Measurements from ENCODE around the gene EFTUD2. TPM values are rescaled to one million over a fixed set of nuclear protein-coding genes. Genes with fewer than 3 reads are reported as not detected.
A peak's percentile ranks its signal among the peaks of the same experiment; 100 is the strongest.

The EFTUD2 gene
- total RNA-seq, 2 experiments from 2014 or later: 109 to 112 TPM

DNA sequence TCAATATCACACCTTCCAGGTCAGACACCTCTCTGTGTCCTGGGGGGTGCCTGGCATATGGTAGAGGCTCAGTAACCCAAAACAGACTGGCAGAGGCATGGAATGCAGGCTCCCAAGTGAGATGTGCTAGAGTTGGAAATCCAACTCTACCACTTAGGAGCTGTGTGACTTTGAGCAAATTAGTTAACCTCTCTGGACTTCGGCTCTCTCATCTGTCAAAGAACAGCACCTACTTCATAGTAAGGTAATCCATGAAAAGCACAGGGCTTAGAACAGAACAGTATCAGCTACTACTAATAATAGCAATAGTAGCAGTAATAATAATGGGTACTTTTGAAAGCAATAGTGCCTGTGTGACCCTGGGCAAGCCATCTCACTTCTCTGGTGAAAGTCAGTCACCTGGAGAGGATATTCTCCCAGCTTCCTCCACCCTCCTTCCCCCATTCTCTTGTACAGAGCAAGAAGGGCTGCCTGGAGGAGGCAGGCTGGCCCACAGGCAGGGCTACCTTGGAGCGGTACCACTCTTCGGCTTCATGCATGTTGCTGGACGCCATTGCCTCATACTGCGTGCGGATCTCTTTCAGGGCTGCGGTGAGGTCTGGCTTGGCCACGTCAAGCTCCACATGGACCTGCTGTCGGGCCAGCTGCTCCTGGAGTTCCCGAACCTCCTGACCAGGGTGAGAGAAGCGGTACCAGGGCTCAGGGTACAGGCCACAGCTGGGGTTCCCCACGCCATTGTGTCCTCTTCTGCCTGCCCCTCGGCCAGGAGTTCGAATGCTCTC lies 13.7 kb upstream of the EFTUD2 start:
- Mint-ChIP-seq H3K36me3 (no peaks in the 10 kb centered on the region), H3K9me3 (no peaks in the 10 kb centered on the region), H3K4me1 (peaks cover 9% of the 10 kb centered on the region), H3K27ac (no peak overlapping the region), H3K4me3 (no peak overlapping the region), H3K27me3 (peaks cover 30% of the 10 kb centered on the region)
- DNase-seq (no peak), ATAC-seq (ENCODE audit: low read depth) (no peak)
- POLR2A ChIA-PET: no interaction called here

DNA sequence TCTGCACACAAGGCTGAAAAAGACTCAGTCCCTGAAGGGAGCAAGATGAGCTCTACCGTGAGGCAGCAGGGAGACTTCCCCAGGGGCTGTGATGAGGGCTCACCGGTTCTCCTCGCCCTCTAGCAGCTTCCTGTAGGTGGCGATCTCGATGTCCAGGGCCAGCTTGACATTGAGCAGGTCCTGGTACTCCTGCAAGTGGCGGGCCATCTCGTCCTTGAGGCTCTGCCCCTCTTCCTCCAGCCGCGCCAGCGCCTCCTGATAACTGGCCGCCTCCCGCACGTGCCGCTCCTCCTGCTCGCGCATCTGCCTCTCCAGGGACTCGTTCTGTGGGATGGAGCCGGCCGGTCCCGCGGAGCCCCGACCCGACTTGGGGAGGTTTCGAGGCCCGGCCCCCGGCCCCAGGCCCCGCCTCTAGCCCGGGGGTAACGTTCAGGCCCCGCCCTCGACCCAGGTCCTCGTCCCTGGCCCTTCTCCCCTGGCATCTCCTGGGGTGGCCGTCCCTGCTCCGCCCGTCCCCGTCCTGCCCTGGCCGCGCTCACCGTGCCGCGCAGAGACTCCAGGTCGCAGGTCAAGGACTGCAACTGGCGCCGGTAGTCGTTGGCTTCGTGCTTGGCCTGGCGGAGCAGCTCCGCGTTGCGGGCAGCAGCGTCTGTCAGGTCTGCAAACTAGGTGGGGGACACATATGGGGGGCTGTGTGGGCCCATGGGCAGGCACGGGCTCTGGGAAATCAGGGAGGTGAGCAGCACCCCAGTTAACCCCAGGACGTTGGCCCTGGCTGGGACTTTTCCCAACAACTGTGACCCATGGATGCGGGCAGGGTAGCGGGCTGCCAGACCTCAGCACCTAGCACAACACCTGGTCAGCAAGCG lies 12.1 kb upstream of the EFTUD2 start:
- Mint-ChIP-seq H3K36me3 (no peaks in the 10 kb centered on the region), H3K4me1 (peaks cover 9% of the 10 kb centered on the region), H3K4me3 (peak overlapping the region; percentile 48), H3K27me3 (peaks cover 27% of the 10 kb centered on the region), H3K27ac (no peak overlapping the region), H3K9me3 (no peaks in the 10 kb centered on the region)
- ATAC-seq (ENCODE audit: low read depth): peak; percentile 84
- POLR2A ChIA-PET: interaction anchor here (0.8 to 1.0 kb wide), 2 partner anchors 9 kb away, joined by 3 read pairs; no protein-coding TSS in a partner anchor
- peak; percentile 59 for DNase-seq

DNA sequence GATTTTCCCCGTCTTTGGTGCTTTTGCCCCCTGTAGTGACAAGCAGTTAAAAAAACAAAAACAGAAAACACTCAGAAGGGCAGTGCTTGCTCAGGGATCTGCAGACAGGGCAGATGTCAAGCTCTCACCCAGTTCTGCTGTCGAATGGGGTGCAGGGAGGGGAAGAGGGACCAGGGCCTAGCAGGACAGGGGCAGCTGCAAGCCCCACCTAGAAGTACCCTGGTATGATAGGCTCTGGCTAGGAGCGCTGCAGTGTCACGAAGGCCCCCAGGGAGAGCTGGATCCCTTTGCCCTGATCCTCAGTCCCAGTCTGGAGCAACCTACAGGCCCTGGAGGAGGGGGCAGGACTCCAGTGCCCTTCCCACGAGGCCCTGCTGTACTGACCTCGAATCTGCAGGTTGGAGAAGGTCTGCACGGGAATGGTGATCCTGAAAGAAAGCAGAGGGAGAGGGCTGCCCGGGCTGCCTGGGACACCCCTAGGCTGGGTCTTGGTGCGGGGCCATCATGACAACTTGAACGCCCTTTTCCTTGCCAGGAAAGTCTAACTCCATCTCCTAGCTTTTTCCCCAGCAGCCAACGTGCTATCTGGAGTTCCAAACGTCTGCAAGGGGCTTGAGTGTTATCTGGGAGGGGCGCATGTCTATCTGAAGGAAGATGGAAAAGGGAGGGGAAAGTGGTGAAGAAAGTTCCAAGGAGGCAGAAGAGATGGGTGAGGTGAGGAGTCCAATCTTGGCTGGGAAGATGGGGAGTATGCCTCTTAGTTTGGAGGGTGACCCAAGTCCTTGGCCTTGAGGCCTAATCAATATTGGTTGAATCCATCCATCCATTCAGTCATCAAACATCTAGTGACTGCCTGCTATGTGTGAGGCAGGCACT lies 11.2 kb upstream of the EFTUD2 start:
- no peaks in the 10 kb centered on the region for H3K36me3 Mint-ChIP-seq
- peaks cover 27% of the 10 kb centered on the region for H3K27me3 Mint-ChIP-seq
- no peak overlapping the region for H3K4me3 Mint-ChIP-seq
- no peaks in the 10 kb centered on the region for H3K9me3 Mint-ChIP-seq
- peaks cover 9% of the 10 kb centered on the region for H3K4me1 Mint-ChIP-seq
- no peak overlapping the region for H3K27ac Mint-ChIP-seq
- POLR2A ChIA-PET: interaction anchor here (0.8 to 1.0 kb wide), 3 partner anchors 8 to 11 kb away, joined by 3 to 5 read pairs (median 3); partner anchors contain the start of gene EFTUD2
- DNase-seq (no peak), ATAC-seq (ENCODE audit: low read depth) (no peak)

DNA sequence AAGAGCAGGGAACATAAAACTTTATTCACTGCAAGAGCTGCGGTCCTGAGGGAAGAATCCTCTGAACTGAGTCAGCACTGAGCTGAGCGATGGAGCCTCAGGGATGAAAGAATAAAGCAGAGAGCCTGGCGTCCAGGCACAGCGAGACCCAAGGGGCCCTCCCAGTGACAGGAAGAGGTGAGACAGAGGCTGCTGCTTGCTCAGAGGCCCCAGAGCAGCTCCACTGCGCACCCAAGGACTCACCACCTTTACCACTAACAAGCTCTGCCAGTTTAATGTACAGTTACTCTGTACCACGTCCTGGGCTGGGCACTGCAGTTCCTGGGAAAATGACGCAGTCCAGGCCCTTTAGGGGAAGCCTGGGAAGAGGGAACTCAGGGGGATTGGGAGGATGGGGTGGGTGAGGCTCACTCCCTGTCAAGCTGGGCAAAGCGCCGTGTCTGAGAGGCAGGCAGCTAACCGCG lies 10.5 kb upstream of the EFTUD2 start:
- no peak overlapping the region for H3K27ac Mint-ChIP-seq
- POLR2A ChIA-PET: interaction anchor here (1.0 kb wide), 1 partner anchor 11 kb away, joined by 5 read pairs; the partner anchor contains the start of gene EFTUD2
- H3K4me1 Mint-ChIP-seq: peaks cover 9% of the 10 kb centered on the region
- H3K9me3 Mint-ChIP-seq: no peaks in the 10 kb centered on the region
- no peak for ATAC-seq (ENCODE audit: low read depth)
- no peaks in the 10 kb centered on the region for H3K36me3 Mint-ChIP-seq
- no peak for DNase-seq
- no peak overlapping the region for H3K4me3 Mint-ChIP-seq
- peaks cover 27% of the 10 kb centered on the region for H3K27me3 Mint-ChIP-seq

DNA sequence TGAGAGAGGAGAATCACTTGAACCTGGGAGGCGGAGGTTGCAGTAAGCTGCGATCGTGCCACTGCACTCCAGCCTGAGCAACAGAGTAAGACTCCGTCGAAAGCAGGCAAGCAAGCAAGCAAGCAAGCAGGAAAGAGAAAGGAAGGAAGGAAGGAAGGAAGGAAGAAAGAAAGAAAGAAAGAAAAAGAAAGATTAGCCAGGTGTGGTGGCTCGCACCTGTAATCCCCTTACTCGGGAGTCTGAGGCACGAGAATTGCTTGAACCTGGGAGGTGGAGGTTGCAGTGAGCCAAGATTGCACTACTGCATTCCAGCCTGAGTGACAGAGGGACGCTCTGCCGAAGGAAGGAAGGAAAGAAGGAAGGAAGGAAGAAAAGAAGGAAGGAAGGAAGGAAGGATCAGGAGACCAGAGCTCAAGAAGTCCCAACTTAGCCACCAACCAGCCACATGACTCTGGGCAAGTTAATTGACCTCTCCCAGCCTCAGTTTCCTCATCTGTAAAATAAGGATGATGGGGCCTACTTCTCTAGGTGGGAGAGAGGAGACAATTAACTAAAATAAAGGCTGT lies 9.6 kb upstream of the EFTUD2 start:
- ATAC-seq (ENCODE audit: low read depth): no peak
- no peak overlapping the region for H3K4me3 Mint-ChIP-seq
- H3K27me3 Mint-ChIP-seq: peaks cover 24% of the 10 kb centered on the region
- no peak for DNase-seq
- peaks cover 9% of the 10 kb centered on the region for H3K4me1 Mint-ChIP-seq
- no peaks in the 10 kb centered on the region for H3K36me3 Mint-ChIP-seq
- no peaks in the 10 kb centered on the region for H3K9me3 Mint-ChIP-seq
- no peak overlapping the region for H3K27ac Mint-ChIP-seq
- POLR2A ChIA-PET: no interaction called here

DNA sequence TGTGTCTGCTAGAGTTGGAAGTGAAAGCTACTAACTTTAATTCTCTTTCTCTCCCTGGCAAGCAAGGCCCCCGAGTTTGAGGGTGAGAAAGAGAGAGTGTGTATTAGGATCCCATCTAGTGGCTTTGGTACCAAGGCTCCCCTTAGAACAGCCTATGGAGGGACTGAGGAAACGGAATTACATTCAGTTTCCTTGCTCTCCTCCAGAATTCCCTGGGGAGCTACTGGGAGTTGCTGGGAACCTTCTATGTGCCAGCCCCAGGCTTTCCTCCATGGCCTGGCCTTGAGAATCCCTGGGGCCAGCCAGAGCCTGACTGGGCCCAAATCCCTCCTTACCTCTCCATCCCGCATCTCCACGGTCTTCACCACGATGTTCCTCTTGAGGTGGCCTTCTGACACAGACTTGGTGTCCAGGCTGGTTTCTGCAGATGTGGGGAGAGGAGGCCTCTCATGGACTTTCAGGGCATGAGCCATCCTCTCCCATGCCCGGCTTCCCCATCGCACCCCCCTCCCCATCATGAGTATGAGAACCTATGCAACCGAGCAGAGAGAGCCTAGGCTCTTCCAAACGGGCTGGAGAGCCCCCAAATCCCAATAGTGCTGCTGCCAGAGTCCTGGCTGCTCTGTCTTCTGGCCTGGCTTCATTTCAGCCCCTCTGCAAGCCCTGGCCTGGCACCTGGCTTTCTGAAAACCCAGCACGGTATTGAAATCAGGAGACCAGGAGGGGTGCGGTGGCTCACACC lies 8.7 kb upstream of the EFTUD2 start:
- H3K36me3 Mint-ChIP-seq: no peaks in the 10 kb centered on the region
- H3K4me3 Mint-ChIP-seq: no peak overlapping the region
- H3K27me3 Mint-ChIP-seq: peaks cover 19% of the 10 kb centered on the region
- DNase-seq: no peak
- H3K4me1 Mint-ChIP-seq: peaks cover 4% of the 10 kb centered on the region
- no peaks in the 10 kb centered on the region for H3K9me3 Mint-ChIP-seq
- no peak for ATAC-seq (ENCODE audit: low read depth)
- H3K27ac Mint-ChIP-seq: no peak overlapping the region
- POLR2A ChIA-PET: no interaction called here

DNA sequence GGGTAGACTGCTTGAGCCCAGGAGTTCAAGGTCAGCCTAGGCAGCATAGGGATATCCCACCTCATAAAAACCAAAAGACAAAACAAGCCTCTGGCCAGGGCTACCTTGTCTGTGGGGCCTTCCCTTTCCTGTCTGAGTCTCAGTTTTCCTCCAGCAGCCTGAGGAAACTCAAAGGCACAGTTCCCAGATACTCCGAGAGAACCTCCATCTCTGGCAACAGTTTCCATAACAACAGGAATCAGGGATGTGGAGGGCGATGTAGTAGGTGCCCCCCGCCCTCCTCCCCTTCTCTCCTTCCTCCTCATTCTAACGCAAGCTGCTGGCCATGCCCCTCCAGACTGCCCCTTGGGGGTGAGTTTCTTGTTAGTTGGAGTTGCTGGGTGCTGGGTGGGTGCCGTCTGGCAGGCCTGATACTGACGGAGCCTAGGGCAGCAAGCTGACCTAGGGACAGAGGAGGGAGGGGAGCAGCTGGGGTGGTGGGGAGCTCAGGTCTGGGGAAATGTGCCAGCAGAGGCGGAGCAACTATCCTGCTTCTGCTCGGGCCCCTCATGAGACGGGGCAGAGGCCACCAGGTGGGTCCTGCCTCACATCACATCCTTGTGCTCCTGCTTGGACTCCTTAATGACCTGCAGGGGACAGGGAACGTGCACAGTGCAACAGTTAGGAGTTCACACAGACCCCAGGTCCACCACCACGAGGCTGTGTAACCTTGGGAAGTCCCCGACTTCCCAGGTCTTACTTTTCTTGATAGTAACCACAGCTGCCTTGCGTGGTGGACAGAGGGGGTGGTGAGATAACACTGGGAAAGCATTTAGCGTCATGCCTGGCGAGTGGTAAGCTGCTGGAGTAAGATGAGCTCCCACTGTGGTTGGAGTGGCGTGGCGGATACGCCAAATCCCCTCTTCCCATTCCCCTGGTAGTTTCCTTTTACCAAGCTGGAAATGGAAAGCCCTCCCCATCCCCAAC lies 7.8 kb upstream of the EFTUD2 start:
- no peak overlapping the region for H3K27ac Mint-ChIP-seq

DNA sequence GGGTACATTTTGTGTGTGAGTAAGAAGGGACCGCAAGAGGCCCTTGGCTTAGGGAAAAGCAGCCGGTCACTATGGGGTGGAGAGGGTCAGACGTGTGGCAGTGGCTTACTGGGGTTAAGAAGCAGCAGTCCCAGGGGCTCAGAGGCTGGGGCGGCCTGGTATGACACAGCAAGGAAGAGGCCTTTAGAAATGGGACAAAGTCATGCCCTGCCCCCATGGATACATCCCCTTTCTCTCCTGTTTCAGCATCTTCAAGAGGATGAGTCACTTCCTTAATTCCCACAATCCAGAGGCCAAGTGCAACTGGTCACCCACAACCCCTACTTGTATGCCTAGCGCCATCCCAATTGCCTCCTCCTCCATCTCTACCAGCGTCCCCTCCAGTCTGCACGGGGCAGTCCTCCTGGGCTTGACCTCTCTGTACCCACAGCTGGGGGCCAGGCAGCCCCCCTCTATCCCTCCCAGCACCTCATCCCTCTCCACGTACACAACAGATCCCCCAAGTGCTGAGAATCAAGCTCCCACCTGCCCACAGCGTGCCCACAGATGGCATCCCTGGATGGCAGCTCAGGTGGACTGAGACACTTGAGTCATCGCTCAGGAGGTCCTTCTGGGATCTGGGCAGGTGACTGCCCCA lies 6.9 kb upstream of the EFTUD2 start:
- ATAC-seq (ENCODE audit: low read depth) (no peak), DNase-seq (no peak)
- H3K36me3 Mint-ChIP-seq: no peaks in the 10 kb centered on the region
- H3K4me1 Mint-ChIP-seq: peaks cover 4% of the 10 kb centered on the region
- no peak overlapping the region for H3K4me3 Mint-ChIP-seq
- H3K27me3 Mint-ChIP-seq: peaks cover 8% of the 10 kb centered on the region
- POLR2A ChIA-PET: no interaction called here
- H3K27ac Mint-ChIP-seq: no peak overlapping the region
- no peaks in the 10 kb centered on the region for H3K9me3 Mint-ChIP-seq

More for the DNA sequence above, 7.8 kb upstream of the EFTUD2 start:
- H3K4me1 Mint-ChIP-seq: peaks cover 4% of the 10 kb centered on the region
- ATAC-seq (ENCODE audit: low read depth) (no peak), DNase-seq (no peak)
- H3K36me3 Mint-ChIP-seq: no peaks in the 10 kb centered on the region
- no peak overlapping the region for H3K4me3 Mint-ChIP-seq
- POLR2A ChIA-PET: no interaction called here
- H3K27me3 Mint-ChIP-seq: peaks cover 11% of the 10 kb centered on the region
- no peaks in the 10 kb centered on the region for H3K9me3 Mint-ChIP-seq

DNA sequence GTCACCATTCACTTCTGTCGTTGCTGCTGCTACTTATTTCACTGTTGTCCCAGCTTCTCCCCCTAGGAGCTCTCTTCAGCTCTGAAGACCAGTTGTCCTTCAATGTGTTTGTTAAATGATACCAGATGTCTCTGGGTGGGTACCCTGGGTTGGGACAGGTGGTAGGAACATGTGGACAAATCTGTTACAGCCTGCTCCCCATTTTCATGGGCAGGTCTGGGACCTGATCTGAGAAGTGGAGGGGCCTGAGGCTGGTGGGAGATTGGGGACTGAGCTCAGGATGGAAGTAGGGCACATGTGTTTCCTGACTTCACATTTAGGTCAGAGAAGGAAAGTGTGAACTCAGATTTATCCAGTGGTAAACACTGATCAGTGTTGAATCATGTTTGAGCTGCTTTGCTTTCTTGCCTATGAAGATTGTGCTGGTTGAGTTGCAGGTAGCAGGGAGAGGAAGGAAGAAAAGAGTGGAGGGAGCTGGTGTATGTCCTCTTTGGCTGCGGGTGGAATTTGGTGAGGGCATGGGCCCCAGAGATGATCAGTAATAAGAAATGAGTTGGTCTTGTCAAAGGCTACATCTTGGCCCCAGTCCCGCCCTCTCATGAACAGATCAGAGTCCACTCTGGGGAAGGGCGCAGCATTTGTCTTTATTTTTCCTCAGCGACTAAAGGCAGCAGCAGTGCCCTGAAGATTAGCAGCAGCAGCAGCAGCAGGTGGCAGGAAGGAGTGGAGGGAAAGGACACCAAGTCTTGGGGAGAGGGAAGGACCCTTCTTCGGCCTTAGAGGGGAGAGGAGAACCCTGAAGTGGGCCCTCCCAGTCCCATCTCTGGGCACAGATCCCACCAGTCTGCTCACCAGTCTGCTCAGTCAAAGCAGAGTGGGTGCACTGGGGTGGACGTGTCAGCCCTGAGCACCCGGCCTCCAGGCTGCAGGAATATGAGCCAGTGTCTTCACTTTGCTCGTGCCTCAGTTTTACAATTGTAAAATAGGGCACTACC lies 6.1 kb upstream of the EFTUD2 start:
- POLR2A ChIA-PET: no interaction called here
- Mint-ChIP-seq H3K36me3 (no peaks in the 10 kb centered on the region), H3K27ac (no peak overlapping the region)

More for the DNA sequence above, 6.1 kb upstream of the EFTUD2 start:
- DNase-seq (no peak), ATAC-seq (ENCODE audit: low read depth) (no peak)
- peaks cover 4% of the 10 kb centered on the region for H3K4me1 Mint-ChIP-seq
- H3K27me3 Mint-ChIP-seq: peaks cover 8% of the 10 kb centered on the region
- no peak overlapping the region for H3K4me3 Mint-ChIP-seq
- no peaks in the 10 kb centered on the region for H3K9me3 Mint-ChIP-seq
